Breast epithelium (tissue), 3 donors: Measurements from ENCODE around the gene HYPK.

ENCODE experiments used
- POLR2A ChIP-seq: fragments of 450-650 bp; IDR thresholded peaks from one replicate; pipeline ENCODE4 v1.6.1; 2016; ENCODE audit warnings: antibody characterized with exemption, mild to moderate bottlenecking, moderate library complexity
- TF ChIP-seq, protein P1 (sequence below), 3 donors: fragments of 450-650 bp; IDR thresholded peaks; one replicate each; pipeline ENCODE4 v1.5.1; 2016 to 2017; ENCODE audit warnings: antibody characterized with exemption in 3 of 3, mild to moderate bottlenecking in 3 of 3, moderate library complexity in 3 of 3

DNA sequence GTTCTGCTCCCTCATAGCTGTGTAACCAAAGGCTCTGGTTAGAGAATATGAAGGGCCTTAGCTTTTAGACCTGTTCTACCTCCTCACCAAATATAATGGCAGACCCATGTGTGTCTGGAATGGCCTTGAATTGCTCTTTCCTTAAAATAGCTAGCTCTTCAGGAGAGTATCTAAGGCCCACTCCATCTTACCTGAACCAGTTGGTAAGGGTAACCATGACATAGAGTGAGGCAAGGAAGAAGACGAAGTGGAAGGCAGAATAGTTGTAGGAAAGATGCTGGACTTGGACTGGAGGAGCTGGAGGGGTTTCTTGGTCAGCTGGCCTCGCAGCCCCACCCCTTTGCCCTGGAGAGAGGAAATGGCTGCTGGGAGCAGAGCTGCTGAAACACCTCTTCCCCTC, 5.2 kb upstream of the HYPK start:
- TF ChIP-seq, protein P1, sequence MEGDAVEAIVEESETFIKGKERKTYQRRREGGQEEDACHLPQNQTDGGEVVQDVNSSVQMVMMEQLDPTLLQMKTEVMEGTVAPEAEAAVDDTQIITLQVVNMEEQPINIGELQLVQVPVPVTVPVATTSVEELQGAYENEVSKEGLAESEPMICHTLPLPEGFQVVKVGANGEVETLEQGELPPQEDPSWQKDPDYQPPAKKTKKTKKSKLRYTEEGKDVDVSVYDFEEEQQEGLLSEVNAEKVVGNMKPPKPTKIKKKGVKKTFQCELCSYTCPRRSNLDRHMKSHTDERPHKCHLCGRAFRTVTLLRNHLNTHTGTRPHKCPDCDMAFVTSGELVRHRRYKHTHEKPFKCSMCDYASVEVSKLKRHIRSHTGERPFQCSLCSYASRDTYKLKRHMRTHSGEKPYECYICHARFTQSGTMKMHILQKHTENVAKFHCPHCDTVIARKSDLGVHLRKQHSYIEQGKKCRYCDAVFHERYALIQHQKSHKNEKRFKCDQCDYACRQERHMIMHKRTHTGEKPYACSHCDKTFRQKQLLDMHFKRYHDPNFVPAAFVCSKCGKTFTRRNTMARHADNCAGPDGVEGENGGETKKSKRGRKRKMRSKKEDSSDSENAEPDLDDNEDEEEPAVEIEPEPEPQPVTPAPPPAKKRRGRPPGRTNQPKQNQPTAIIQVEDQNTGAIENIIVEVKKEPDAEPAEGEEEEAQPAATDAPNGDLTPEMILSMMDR (IDR thresholded peaks at IDR 0.05): no peak
- TF ChIP-seq POLR2A: no peak
